GM18507 (cell line): ENCODE results near the gene ITPR3.

Experiments used
- DNase-seq: peaks from one replicate; pipeline ENCODE4 v3.0.0; 2011; ENCODE audit warnings: low read depth; ENCODE audit not compliant: insufficient read length; ENCODE audit errors: extremely low spot score
- FAIRE-seq: peaks from 2 replicates; lab custom pipeline; 2011; peaks lifted over from hg19 to GRCh38; lab: Jason Lieb, UNC

The ITPR3 gene

GRCh38 chr6:33692078-33692759 is 71.1 kb downstream of the ITPR3 start:
- FAIRE-seq (no peak), DNase-seq (no peak)

GRCh38 chr6:33692760-33693158 is 71.6 kb downstream of the ITPR3 start:
- DNase-seq (peak; percentile 22), FAIRE-seq (peak; percentile 79)

GRCh38 chr6:33693186-33694105 is 72.3 kb downstream of the ITPR3 start:
- no peak for FAIRE-seq

GRCh38 chr6:33694401-33694931 is 73.3 kb downstream of the ITPR3 start:
- DNase-seq (no peak), FAIRE-seq (no peak)

More at GRCh38 chr6:33693186-33694105, 72.3 kb downstream of the ITPR3 start:
- no peak for DNase-seq

GRCh38 chr6:33694977-33695376 is 73.9 kb downstream of the ITPR3 start:
- DNase-seq = no peak

GRCh38 chr6:33695451-33695887 is 74.3 kb downstream of the ITPR3 start:
- DNase-seq = no peak
- FAIRE-seq = no peak

More at GRCh38 chr6:33694977-33695376, 73.9 kb downstream of the ITPR3 start:
- no peak for FAIRE-seq

GRCh38 chr6:33696076-33696475 is 75.0 kb downstream of the ITPR3 start:
- FAIRE-seq (no peak), DNase-seq (no peak)

- DNase-seq = no peak
- peak; percentile 63 for FAIRE-seq
These were observed 75.7 kb downstream of the ITPR3 start for GRCh38 chr6:33696548-33697518.

- DNase-seq = no peak
These were observed 76.7 kb downstream of the ITPR3 start for GRCh38 chr6:33697845-33698244.

GRCh38 chr6:33698494-33698893 is 77.4 kb downstream of the ITPR3 start:
- no peak for FAIRE-seq
- DNase-seq = no peak

More at GRCh38 chr6:33697845-33698244, 76.7 kb downstream of the ITPR3 start:
- no peak for FAIRE-seq

GRCh38 chr6:33699131-33699530 is 78.0 kb downstream of the ITPR3 start:
- DNase-seq = no peak
- FAIRE-seq = no peak

- FAIRE-seq = no peak
- DNase-seq = no peak
These were observed 78.6 kb downstream of the ITPR3 start for GRCh38 chr6:33699739-33700138.

GRCh38 chr6:33700391-33701050 is 79.4 kb downstream of the ITPR3 start:
- FAIRE-seq (peak; percentile 77), DNase-seq (peak; percentile 30)

GRCh38 chr6:33702345-33702977 is 81.3 kb downstream of the ITPR3 start:
- FAIRE-seq = no peak

GRCh38 chr6:33704215-33705066 is 83.3 kb downstream of the ITPR3 start:
- FAIRE-seq = no peak

More at GRCh38 chr6:33702345-33702977, 81.3 kb downstream of the ITPR3 start:
- DNase-seq = no peak

GRCh38 chr6:33705268-33705885 is 84.3 kb downstream of the ITPR3 start:
- no peak for FAIRE-seq
- no peak for DNase-seq

More at GRCh38 chr6:33704215-33705066, 83.3 kb downstream of the ITPR3 start:
- no peak for DNase-seq
